ENCODE data around the gene SLPI. TPM values are rescaled to one million over a fixed set of nuclear protein-coding genes. Genes with fewer than 3 reads are reported as not detected.

Gene SLPI
- total and polyA plus RNA-seq, 10 of the 15 experiments (the other 5 are each of a cell fraction or from before 2014, with no cell fraction given), result 0.56 to 1.4 TPM; not detected in 8

- Histone ChIP-seq H3K36me3 (ENCODE audit: control insufficient read depth in 2 of 2, insufficient read depth in 2 of 2, low read length in 1 of 2) (no peaks in the 10 kb centered on the region), H3K4me3 (no peak overlapping the region), H3K9me3 (replicated peaks; ENCODE audit: control insufficient read depth, insufficient read depth, low read length) (no peaks in the 10 kb centered on the region), H4K20me1 (ENCODE audit: control insufficient read depth, insufficient read depth) (no peaks in the 10 kb centered on the region), H3K27ac (ENCODE audit: control insufficient read depth, insufficient read depth) (no peak overlapping the region), H3K27me3 (replicated peaks in 1 of 2; ENCODE audit: control insufficient read depth in 2 of 2, insufficient read depth in 2 of 2, low read length in 1 of 2) (peaks cover 2% of the 10 kb centered on the region in 2 experiments; a peak in 3 of 4 replicates), H3K9ac (ENCODE audit: control insufficient read depth, insufficient read depth, low read length) (no peak overlapping the region), H2AFZ (ENCODE audit: control insufficient read depth, low read depth, low read length) (no peak overlapping the region), H3K4me1 (ENCODE audit: control insufficient read depth, insufficient read depth, low read length) (no peaks in the 10 kb centered on the region), H3K79me2 (ENCODE audit: control insufficient read depth, insufficient read depth, low read length) (no peaks in the 10 kb centered on the region), H3K4me2 (ENCODE audit: control insufficient read depth, insufficient read depth) (no peak overlapping the region)
- RAD21 ChIA-PET (ENCODE audit: unreplicated experiment), result no interaction called here
- ATAC-seq, result no peak
- no peak for FAIRE-seq
- POLR2A ChIA-PET, result no interaction called here
- SMC1A ChIA-PET (ENCODE audit: uncharacterized antibody, unreplicated experiment), result interaction anchor here (1.0 kb wide), 1 partner anchor 9 kb away, joined by 3 read pairs; no protein-coding TSS in a partner anchor
- CTCF ChIA-PET, result interaction anchor here (1.4 to 1.7 kb wide), 2 partner anchors 10 to 37 kb away, joined by 4 read pairs; no protein-coding TSS in a partner anchor
- intact Hi-C loops (cut with micrococcal nuclease; ENCODE audit: unreplicated experiment), result no loop called here
- in situ Hi-C loops (cut with MboI), result no loop called here
- no TSS peak for BruUV-seq (replicated peaks)
- DNase-seq (ENCODE audit: low read depth, low spot score), result no peak
- WGBS (ENCODE audit: insufficient coverage, insufficient replicate concordance, low lambda C conversion rate, missing lambda C conversion rate), result 31% methylated on average over 4 of the region's 4 CpGs
- TF ChIP-seq PAX8 (IDR thresholded peaks at IDR 0.05) (no peak), EED (IDR thresholded peaks at IDR 0.05; ENCODE audit: low read depth) (no peak), WRNIP1 (IDR thresholded peaks at IDR 0.05; ENCODE audit: borderline replicate concordance, low read depth, low read length) (no peak), ZBTB11 (CRISPR knock-in tag; IDR thresholded peaks at IDR 0.05) (no peak), MTA3 (IDR thresholded peaks at IDR 0.05; ENCODE audit: borderline replicate concordance, low read length) (no peak), ETV6 (conservative IDR thresholded peaks at IDR 0.05 in 1 of 2, IDR thresholded peaks at IDR 0.05 in 1 of 2; ENCODE audit: borderline replicate concordance in 1 of 2, low read depth in 1 of 2) (no peak), ZBTB33 (IDR thresholded peaks at IDR 0.05) (no peak), NFXL1 (IDR thresholded peaks at IDR 0.05; ENCODE audit: borderline replicate concordance) (no peak), RUNX3 (IDR thresholded peaks at IDR 0.05; ENCODE audit: low read length) (no peak), BCL11A (IDR thresholded peaks at IDR 0.05; ENCODE audit: low read depth, low read length) (no peak), SRF (IDR thresholded peaks at IDR 0.05; ENCODE audit: low read depth in 2 of 2, low read length in 2 of 2) (no peak), ZNF592 (IDR thresholded peaks at IDR 0.05) (no peak)
Measured at GRCh38 chr20:45283551-45284057, 29.2 kb upstream of the SLPI start.
